Pulmonary artery endothelial cell (primary cell): Measurements from ENCODE around the gene GPT2. TPM values are rescaled to one million over a fixed set of nuclear protein-coding genes. Genes with fewer than 3 reads are reported as not detected.

ENCODE experiments used
- DNase-seq: peaks from one replicate; pipeline ENCODE4 v3.0.0-alpha.2; 2011; ENCODE audit warnings: low read depth, low spot score
- total RNA-seq: library from RNA; depleted of rRNA; stranded (reverse); fragments of >200 nt; gene quantifications from 2 replicates; pipeline ENCODE4 v1.2.3, GENCODE V29; 2014

The GPT2 gene
- total RNA-seq, 1 donor from 2014 or later = 13.5 TPM

GRCh38 chr16:46896314-46896968 is 12.3 kb downstream of the GPT2 start:
- DNase-seq = no peak

GRCh38 chr16:46897471-46897870 is 13.3 kb downstream of the GPT2 start:
- no peak for DNase-seq

GRCh38 chr16:46898006-46898405 is 13.8 kb downstream of the GPT2 start:
- no peak for DNase-seq

GRCh38 chr16:46899443-46900143 is 15.4 kb downstream of the GPT2 start:
- no peak for DNase-seq

GRCh38 chr16:46900455-46901235 is 16.5 kb downstream of the GPT2 start:
- no peak for DNase-seq

- no peak for DNase-seq
Measured at GRCh38 chr16:46901709-46902108, 17.5 kb downstream of the GPT2 start.

- no peak for DNase-seq
Measured at GRCh38 chr16:46903255-46903905, 19.2 kb downstream of the GPT2 start.

- DNase-seq = no peak
Measured at GRCh38 chr16:46904471-46904870, 20.3 kb downstream of the GPT2 start.

- no peak for DNase-seq
Measured at GRCh38 chr16:46906360-46907060, 22.3 kb downstream of the GPT2 start.

GRCh38 chr16:46907061-46907774 is 23.1 kb downstream of the GPT2 start:
- DNase-seq = no peak

- peak; percentile 32 for DNase-seq
Measured at GRCh38 chr16:46908540-46909372, 24.6 kb downstream of the GPT2 start.

GRCh38 chr16:46911038-46911437 is 26.9 kb downstream of the GPT2 start:
- no peak for DNase-seq

GRCh38 chr16:46911650-46912049 is 27.5 kb downstream of the GPT2 start:
- no peak for DNase-seq

GRCh38 chr16:46914556-46915201 is 30.5 kb downstream of the GPT2 start:
- DNase-seq = no peak

GRCh38 chr16:46915483-46916025 is 31.4 kb downstream of the GPT2 start:
- no peak for DNase-seq

GRCh38 chr16:46916980-46917379 is 32.8 kb downstream of the GPT2 start:
- DNase-seq = no peak

- no peak for DNase-seq
Measured at GRCh38 chr16:46918400-46918799, 34.2 kb downstream of the GPT2 start.

GRCh38 chr16:46918905-46919792 is 35.0 kb downstream of the GPT2 start:
- DNase-seq = no peak
